ENCODE data around the gene ISG20L2.

GRCh38 chr1:156741481-156741983, 13.0 kb upstream of the ISG20L2 start:
- TF ChIP-seq CTCF (IDR thresholded peaks at IDR 0.05; ENCODE audit: low read depth, low read length, poor library complexity, severe bottlenecking) (no peak), EZH2phosphoT487 (IDR thresholded peaks at IDR 0.05; ENCODE audit: borderline replicate concordance, low read length) (no peak)
